ENCODE measurements around the gene KDM5B.

The KDM5B gene

GRCh38 chr1:202685641-202686040, 122.6 kb downstream of the KDM5B start:
- DNase-seq (ENCODE audit: low read depth, low spot score), result no peak

GRCh38 chr1:202684716-202685115, 123.5 kb downstream of the KDM5B start:
- no peak for DNase-seq (ENCODE audit: low read depth, low spot score)

DNA sequence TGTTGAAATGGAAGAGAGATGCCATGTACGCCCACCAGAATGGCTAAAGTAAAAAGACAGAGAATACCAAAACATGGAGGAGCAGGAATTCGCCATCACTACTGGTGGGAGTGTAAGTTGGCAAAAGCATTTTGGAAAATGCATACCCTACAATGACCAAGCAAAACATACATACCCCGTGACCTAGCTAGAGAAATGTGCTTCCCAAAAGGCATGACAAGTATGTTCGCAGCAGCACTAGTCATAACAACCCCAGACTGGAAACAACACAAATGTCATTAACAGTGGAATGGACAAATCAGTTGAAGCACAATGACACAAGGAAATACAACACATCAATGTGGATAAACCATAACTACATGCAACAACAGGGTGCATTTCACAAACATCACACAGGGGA, 125.2 kb downstream of the KDM5B start:
- DNase-seq (ENCODE audit: low read depth, low spot score), result no peak

DNA sequence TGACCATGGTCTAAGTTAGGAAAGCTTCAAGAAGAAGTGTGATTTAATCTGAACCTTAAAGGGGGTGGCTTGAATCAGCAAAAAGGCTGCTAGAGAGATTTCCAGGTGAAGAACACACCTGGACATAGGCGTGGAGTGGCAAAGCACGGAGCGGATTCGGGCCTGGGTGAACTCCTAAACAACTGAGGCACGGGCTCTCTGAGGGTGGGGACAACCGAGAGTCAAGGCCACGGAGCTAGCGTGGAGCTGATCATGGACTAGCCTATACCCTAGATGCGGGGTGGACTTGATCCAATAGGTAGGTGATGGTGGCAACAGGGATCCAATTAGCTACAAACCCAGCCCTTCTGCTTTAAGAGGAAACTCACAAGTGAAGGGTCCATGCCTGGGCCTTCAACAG, 125.7 kb downstream of the KDM5B start:
- no peak for DNase-seq (ENCODE audit: low read depth, low spot score)

- DNase-seq (ENCODE audit: low read depth, low spot score), result no peak
Observed at GRCh38 chr1:202681736-202682420, 126.3 kb downstream of the KDM5B start.

- DNase-seq (ENCODE audit: low read depth, low spot score), result no peak
Observed at GRCh38 chr1:202680586-202681352, 127.5 kb downstream of the KDM5B start.

GRCh38 chr1:202679406-202680177, 128.6 kb downstream of the KDM5B start:
- no peak for DNase-seq (ENCODE audit: low read depth, low spot score)

- no peak for DNase-seq (ENCODE audit: low read depth, low spot score)
Observed at GRCh38 chr1:202677433-202677832, 130.8 kb downstream of the KDM5B start.
